Left ventricle myocardium inferior (tissue), 1 donor: ENCODE data around the gene SLC25A2. TPM values are rescaled to one million over a fixed set of nuclear protein-coding genes. Genes with fewer than 3 reads are reported as not detected.
"Not testable (repeated sequence)": the region's sequence is repeated elsewhere in the genome, so short reads cannot be mapped to it uniquely, and the experiment has no call there.

Experiments
- DNase-seq: peaks from one replicate; pipeline ENCODE4 v3.0.0-alpha.2; 2020
- H3K27ac ChIP-seq: fragments of 200-600 bp; replicated peaks from 2 replicates; pipeline ENCODE4 v1.8.0; 2021
- H3K27me3 ChIP-seq: fragments of 200-600 bp; 2 replicates; pipeline ENCODE4 v1.8.0; 2021; ENCODE audit warnings: low read depth
- H3K36me3 ChIP-seq: fragments of 200-600 bp; 2 replicates; pipeline ENCODE4 v1.8.0; 2021
- H3K4me1 ChIP-seq: fragments of 200-600 bp; 2 replicates; pipeline ENCODE4 v1.8.0; 2021
- H3K4me3 ChIP-seq: fragments of 200-600 bp; 2 replicates; pipeline ENCODE4 v1.8.0; 2021; ENCODE audit warnings: mild to moderate bottlenecking, moderate library complexity
- H3K9me3 ChIP-seq: fragments of 200-600 bp; replicated peaks from 2 replicates; pipeline ENCODE4 v1.8.0; 2021
- intact Hi-C: fragments of 100-400 bp; cut with micrococcal nuclease; formaldehyde crosslinking; loops from one replicate; pipeline ENCODE4 v1.11.0; 2022
- total RNA-seq: library from RNA; stranded (reverse); fragmentation: NEBNext Ultra II Directional; extraction: Animal tissue kit (Norgen Biotek cat#: 25700); gene quantifications from one replicate; pipeline ENCODE4 v1.2.1, GENCODE V29; 2021
- TF ChIP-seq, protein P1 (sequence below): fragments of 200-600 bp; IDR thresholded peaks from 2 replicates; pipeline ENCODE4 v1.8.0; 2021; ENCODE audit warnings: antibody characterized with exemption, mild to moderate bottlenecking, borderline replicate concordance
- donor health status: DM: no; HTN: yes; CAD: no; lungs with severe emphysema.

Gene SLC25A2
- total RNA-seq, 1 donor from 2014 or later = not detected

DNA sequence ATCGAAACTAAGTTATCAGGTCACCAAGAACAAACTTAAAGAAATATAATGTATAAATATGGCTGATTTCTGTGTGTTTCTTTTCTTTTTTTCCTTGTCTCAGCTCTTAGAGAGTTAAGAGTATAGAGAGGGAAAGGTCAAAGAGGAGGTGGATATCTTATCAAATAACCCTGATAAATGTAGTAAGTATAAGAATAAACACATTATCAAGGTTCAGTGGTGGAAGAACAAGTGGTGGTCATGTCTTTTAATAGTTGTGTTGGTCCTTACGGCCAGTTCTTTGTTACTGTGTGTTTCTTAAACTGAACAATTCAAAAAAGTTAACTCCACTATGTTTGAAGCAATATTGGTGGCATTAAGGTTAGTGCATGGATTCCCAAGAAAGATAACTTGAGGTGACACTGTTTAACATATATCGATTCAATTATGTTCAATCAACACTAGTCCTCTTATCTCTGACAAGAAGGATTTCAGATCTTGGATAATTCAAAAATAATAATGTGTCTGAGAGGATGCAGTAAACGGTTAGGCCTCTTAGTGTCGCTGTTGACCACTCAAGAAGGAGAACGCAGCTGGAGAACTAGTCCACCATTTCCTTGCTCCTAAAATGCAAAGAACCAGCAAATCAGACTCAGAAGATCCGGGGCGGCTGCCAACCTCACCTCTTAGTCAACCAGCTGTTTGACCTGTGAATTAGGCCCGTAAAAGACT lies 39.5 kb upstream of the SLC25A2 start, which contains the start of gene PCDHGA3:
TSS of gene PCDHGA3 (plus strand) at position 588 of the 711 bp plus-strand sequence. CDS start 205 bp downstream, outside the sequence.
- Histone ChIP-seq H3K4me1 (peaks cover 22% of the 10 kb centered on the region), H3K36me3 (peaks cover 17% of the 10 kb centered on the region), H3K9me3 (peaks cover 99% of the 10 kb centered on the region), H3K4me3 (peak within 1 kb of the TSS; percentile 65), H3K27me3 (no peaks in the 10 kb centered on the region), H3K27ac (peak within 1 kb of the TSS; percentile 84)
- intact Hi-C loops = no loop called here
- TF ChIP-seq, protein P1, sequence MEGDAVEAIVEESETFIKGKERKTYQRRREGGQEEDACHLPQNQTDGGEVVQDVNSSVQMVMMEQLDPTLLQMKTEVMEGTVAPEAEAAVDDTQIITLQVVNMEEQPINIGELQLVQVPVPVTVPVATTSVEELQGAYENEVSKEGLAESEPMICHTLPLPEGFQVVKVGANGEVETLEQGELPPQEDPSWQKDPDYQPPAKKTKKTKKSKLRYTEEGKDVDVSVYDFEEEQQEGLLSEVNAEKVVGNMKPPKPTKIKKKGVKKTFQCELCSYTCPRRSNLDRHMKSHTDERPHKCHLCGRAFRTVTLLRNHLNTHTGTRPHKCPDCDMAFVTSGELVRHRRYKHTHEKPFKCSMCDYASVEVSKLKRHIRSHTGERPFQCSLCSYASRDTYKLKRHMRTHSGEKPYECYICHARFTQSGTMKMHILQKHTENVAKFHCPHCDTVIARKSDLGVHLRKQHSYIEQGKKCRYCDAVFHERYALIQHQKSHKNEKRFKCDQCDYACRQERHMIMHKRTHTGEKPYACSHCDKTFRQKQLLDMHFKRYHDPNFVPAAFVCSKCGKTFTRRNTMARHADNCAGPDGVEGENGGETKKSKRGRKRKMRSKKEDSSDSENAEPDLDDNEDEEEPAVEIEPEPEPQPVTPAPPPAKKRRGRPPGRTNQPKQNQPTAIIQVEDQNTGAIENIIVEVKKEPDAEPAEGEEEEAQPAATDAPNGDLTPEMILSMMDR = peak; percentile 72
- DNase-seq = no peak

DNA sequence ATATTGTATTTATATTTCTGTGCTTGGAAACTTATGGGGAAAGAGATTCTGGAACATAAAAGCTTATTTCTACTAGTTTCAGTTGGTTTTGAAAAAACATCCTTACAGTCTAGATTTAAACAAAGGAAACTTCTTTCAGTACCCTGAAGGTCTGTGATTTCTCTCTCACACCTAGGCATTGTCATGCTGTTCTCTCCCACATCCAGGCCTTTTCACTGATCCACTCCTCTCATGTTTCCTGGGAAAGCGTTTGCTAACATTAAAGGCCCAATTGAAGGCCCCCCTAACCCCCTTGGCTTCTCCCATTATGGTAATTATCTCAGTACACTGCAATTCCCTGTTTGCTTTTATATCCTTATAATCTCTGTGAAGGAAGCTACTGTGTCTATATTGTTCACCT lies 38.9 kb upstream of the SLC25A2 start:
- Histone ChIP-seq H3K27ac (peak overlapping the region; percentile 84), H3K4me3 (peak overlapping the region; percentile 65), H3K4me1 (peaks cover 21% of the 10 kb centered on the region), H3K27me3 (no peaks in the 10 kb centered on the region), H3K36me3 (peaks cover 10% of the 10 kb centered on the region), H3K9me3 (peaks cover 99% of the 10 kb centered on the region)
- intact Hi-C loops = no loop called here
- no peak for DNase-seq
- TF ChIP-seq, protein P1 = no peak

DNA sequence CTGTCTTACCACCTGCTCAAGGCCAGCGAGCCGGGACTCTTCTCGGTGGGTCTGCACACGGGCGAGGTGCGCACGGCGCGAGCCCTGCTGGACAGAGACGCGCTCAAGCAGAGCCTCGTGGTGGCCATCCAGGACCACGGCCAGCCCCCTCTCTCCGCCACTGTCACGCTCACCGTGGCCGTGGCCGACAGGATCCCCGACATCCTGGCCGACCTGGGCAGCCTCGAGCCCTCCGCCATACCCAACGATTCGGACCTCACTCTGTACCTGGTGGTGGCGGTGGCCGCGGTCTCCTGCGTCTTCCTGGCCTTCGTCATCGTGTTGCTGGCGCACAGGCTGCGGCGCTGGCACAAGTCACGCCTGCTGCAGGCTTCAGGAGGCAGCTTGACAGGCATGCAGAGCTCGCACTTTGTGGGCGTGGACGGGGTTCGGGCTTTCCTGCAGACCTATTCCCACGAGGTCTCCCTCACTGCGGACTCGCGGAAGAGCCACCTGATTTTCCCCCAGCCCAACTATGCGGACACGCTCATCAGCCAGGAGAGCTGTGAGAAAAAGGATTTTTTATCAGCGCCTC lies 37.0 kb upstream of the SLC25A2 start:
- H3K27me3 ChIP-seq, H3K36me3 ChIP-seq, H3K4me1 ChIP-seq, DNase-seq, intact Hi-C loops: not testable (repeated sequence)
- H3K27ac ChIP-seq = peak overlapping the region; percentile 84
- peaks cover 98% of the 10 kb centered on the region for H3K9me3 ChIP-seq
- H3K4me3 ChIP-seq = peak overlapping the region; percentile 65

DNA sequence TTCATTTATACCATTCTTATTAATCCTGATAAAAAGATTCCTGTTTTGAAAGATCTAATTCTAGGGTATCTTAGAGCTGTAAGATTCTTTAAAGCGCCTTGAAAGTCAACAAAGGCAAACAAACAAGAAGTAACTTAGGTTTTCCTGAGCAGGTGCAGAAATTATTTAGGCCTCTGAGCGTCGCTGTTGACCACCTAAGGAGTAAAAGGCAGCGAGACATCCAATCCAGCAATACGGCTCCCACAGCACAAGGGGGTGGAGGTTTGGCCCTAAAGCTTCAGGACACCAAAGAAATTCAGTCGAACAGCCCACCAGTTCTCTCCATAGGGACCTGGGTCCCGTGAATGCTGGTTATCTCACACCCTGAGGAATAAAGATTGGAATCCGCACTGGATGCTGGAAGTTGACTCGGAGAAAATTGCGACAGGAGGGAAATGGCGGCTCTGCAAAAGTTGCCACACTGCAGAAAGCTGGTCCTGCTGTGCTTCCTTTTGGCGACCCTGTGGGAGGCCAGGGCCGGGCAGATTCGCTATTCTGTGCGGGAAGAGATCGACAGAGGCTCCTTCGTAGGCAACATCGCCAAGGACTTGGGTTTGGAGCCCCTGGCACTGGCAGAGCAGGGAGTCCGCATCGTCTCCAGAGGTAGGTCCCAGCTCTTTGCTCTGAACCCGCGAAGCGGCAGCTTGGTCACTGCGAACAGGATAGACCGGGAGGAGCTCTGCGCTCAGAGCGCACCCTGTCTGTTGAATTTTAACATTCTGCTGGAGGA lies 34.9 kb upstream of the SLC25A2 start, which contains the start of gene PCDHGA2:
TSS of gene PCDHGA2 (plus strand) at position 223 of the 769 bp plus-strand sequence.
- Histone ChIP-seq H3K4me3 (peak within 1 kb of the TSS; percentile 65), H3K27me3 (no peaks in the 10 kb centered on the region), H3K9me3 (peaks cover 96% of the 10 kb centered on the region), H3K36me3 (no peaks in the 10 kb centered on the region), H3K4me1 (no peaks in the 10 kb centered on the region), H3K27ac (peak within 1 kb of the TSS; percentile 85)
- intact Hi-C loops = loop anchor here (10.0 kb wide), 1 partner anchor 226 kb away; no protein-coding TSS in a partner anchor
- DNase-seq = no peak
- TF ChIP-seq, protein P1 = peak; percentile 72

DNA sequence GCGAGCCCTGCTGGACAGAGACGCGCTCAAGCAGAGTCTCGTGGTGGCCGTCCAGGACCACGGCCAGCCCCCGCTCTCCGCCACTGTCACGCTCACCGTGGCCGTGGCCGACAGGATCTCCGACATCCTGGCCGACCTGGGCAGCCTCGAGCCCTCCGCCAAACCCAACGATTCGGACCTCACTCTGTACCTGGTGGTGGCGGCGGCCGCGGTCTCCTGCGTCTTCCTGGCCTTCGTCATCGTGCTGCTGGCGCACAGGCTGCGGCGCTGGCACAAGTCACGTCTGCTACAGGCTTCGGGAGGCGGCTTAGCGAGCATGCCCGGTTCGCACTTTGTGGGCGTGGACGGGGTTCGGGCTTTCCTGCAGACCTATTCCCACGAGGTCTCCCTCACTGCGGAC lies 28.7 kb upstream of the SLC25A2 start:
- H3K27me3 ChIP-seq, H3K27ac ChIP-seq, H3K36me3 ChIP-seq, H3K4me1 ChIP-seq, H3K4me3 ChIP-seq, DNase-seq: not testable (repeated sequence)
- intact Hi-C loops = loop anchor here (10.0 kb wide), 1 partner anchor 232 kb away; no protein-coding TSS in a partner anchor
- peaks cover 97% of the 10 kb centered on the region for H3K9me3 ChIP-seq

DNA sequence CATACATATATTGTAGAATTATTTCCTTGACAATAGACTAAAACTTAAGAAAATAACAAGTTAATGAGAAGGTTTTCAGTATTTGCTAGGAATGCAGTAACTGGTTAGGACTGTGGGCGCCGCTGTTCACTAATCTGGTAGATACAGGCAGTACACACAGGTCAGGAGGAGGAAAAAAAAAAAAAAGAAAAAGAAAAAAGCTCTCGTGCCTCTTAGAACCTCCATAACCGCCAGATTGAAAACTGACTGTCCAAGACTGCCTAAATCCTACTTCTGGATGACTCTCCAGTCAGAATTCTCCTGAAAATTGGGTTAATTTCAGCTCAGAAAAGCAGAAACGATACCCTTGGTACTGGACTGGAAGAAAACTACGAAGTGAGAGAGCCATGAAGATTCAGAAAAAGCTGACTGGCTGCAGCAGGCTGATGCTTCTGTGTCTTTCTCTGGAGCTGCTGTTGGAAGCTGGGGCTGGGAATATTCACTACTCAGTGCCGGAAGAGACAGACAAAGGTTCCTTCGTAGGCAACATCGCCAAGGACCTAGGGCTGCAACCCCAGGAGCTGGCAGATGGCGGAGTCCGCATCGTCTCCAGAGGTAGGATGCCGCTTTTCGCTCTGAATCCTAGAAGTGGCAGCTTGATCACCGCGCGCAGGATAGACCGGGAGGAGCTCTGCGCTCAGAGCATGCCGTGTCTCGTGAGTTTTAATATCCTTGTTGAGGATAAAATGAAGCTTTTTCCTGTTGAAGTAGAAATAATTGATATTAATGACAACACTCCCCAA lies 26.6 kb upstream of the SLC25A2 start, which contains the start of gene PCDHGA1:
TSS of gene PCDHGA1 (plus strand) at position 216 of the 782 bp plus-strand sequence.
- Histone ChIP-seq H3K9me3 (peaks cover 88% of the 10 kb centered on the region), H3K4me1 (peaks cover 23% of the 10 kb centered on the region), H3K27ac (peak within 1 kb of the TSS; percentile 54), H3K27me3 (no peaks in the 10 kb centered on the region), H3K36me3 (no peaks in the 10 kb centered on the region), H3K4me3 (peak within 1 kb of the TSS; percentile 55)
- intact Hi-C loops = loop anchor here (10.0 kb wide), 1 partner anchor 234 kb away; no protein-coding TSS in a partner anchor
- no peak for DNase-seq
- TF ChIP-seq, protein P1 = peak; percentile 65
